MM.1S (cell line): ENCODE data around the gene HMGB1.

ENCODE experiments used
- DNase-seq: peaks from one replicate; pipeline ENCODE4 v3.0.0-alpha.2; 2015
- H2AFZ ChIP-seq: fragments of 300-600 bp; sonication (generic); 2 replicates; pipeline ENCODE4 v1.6.0; 2016; ENCODE audit warnings: antibody characterized with exemption, low read length
- H3F3A ChIP-seq: fragments of 300-600 bp; sonication (generic); 2 replicates; pipeline ENCODE4 v1.6.1; 2016; ENCODE audit warnings: mild to moderate bottlenecking, antibody characterized with exemption, low read length, moderate library complexity, mixed read lengths; ENCODE audit not compliant: insufficient read depth
- H3K27ac ChIP-seq: fragments of 300-600 bp; sonication (generic); 2 replicates; pipeline ENCODE4 v1.5.1; 2016; ENCODE audit warnings: mild to moderate bottlenecking, low read length
- H3K27me3 ChIP-seq: fragments of 300-600 bp; sonication (generic); replicated peaks from 2 replicates; pipeline ENCODE4 v1.6.0; 2016; ENCODE audit warnings: low read length; ENCODE audit not compliant: insufficient read depth
- H3K36me3 ChIP-seq: fragments of 300-600 bp; sonication (generic); replicated peaks from 2 replicates; pipeline ENCODE4 v1.6.1; 2016; ENCODE audit warnings: mild to moderate bottlenecking, low read length, mixed read lengths; ENCODE audit not compliant: insufficient read depth
- H3K4me1 ChIP-seq: fragments of 300-600 bp; sonication (generic); 2 replicates; pipeline ENCODE4 v1.6.1; 2016; ENCODE audit warnings: low read length, mixed read lengths
- H3K4me2 ChIP-seq: fragments of 300-600 bp; sonication (generic); 2 replicates; pipeline ENCODE4 v1.6.0; 2016; ENCODE audit warnings: low read depth, low read length
- H3K4me3 ChIP-seq: fragments of 300-600 bp; sonication (generic); 2 replicates; pipeline ENCODE4 v1.5.1; 2016; ENCODE audit warnings: low read length, mixed read lengths
- H3K79me2 ChIP-seq: fragments of 300-600 bp; sonication (generic); 2 replicates; pipeline ENCODE4 v1.6.1; 2016; ENCODE audit warnings: mixed run types, low read length, mixed read lengths
- H3K9ac ChIP-seq: fragments of 300-600 bp; sonication (generic); 2 replicates; pipeline ENCODE4 v1.6.1; 2016; ENCODE audit warnings: low read length, mixed read lengths
- H3K9me2 ChIP-seq: fragments of 300-600 bp; sonication (generic); replicated peaks from 2 replicates; pipeline ENCODE4 v1.6.1; 2016; ENCODE audit warnings: mild to moderate bottlenecking, low read length, mixed read lengths; ENCODE audit not compliant: insufficient read depth
- H3K9me3 ChIP-seq: fragments of 300-600 bp; sonication (generic); replicated peaks from 2 replicates; pipeline ENCODE4 v1.6.1; 2016; ENCODE audit warnings: mild to moderate bottlenecking, low read length, mixed read lengths; ENCODE audit not compliant: insufficient read depth
- H4K20me1 ChIP-seq: fragments of 300-600 bp; sonication (generic); 2 replicates; pipeline ENCODE4 v1.6.1; 2016; ENCODE audit warnings: mild to moderate bottlenecking, low read length, moderate library complexity, mixed read lengths; ENCODE audit not compliant: insufficient read depth
- CTCF ChIP-seq: fragments of 300-600 bp; sonication (generic); IDR thresholded peaks from 2 replicates; pipeline ENCODE4 v1.5.1; 2016; ENCODE audit warnings: antibody characterized with exemption, low read length, mixed read lengths
- EZH2 ChIP-seq: fragments of 300-600 bp; sonication (generic); optimal IDR thresholded peaks from 2 replicates; pipeline ENCODE3; 2017; ENCODE audit warnings: low read depth, mild to moderate bottlenecking, antibody characterized with exemption, low read length, mixed read lengths
- EZH2phosphoT487 ChIP-seq: fragments of 300-600 bp; sonication (generic); IDR thresholded peaks from 2 replicates; pipeline ENCODE4 v1.6.1; 2018; ENCODE audit warnings: antibody characterized with exemption, low read length

HMGB1 gene

GRCh38 chr13:30477346-30478195, 11.8 kb upstream of the HMGB1 start:
- Histone ChIP-seq H3K27me3 (no peaks in the 10 kb centered on the region), H3K27ac (no peak overlapping the region; the same call in 1 of the 2 replicates), H3K9me2 (no peaks in the 10 kb centered on the region), H4K20me1 (no peaks in the 10 kb centered on the region), H3K9ac (no peak overlapping the region), H2AFZ (peak overlapping the region; percentile 27; the same call in 1 of the 2 replicates), H3K4me2 (no peak overlapping the region), H3K4me3 (no peak overlapping the region), H3F3A (no peaks in the 10 kb centered on the region), H3K79me2 (no peaks in the 10 kb centered on the region), H3K4me1 (0 out of 2 replicates have a peak, but pooled peaks cover 3% of the 10 kb centered on the region), H3K9me3 (no peaks in the 10 kb centered on the region), H3K36me3 (no peaks in the 10 kb centered on the region)
- DNase-seq = no peak
- TF ChIP-seq EZH2 = no peak
- no peak for TF ChIP-seq EZH2phosphoT487
- TF ChIP-seq CTCF = no peak

GRCh38 chr13:30473675-30474074, 7.9 kb upstream of the HMGB1 start:
- H3F3A ChIP-seq = no peaks in the 10 kb centered on the region
- H3K36me3 ChIP-seq = no peaks in the 10 kb centered on the region
- no peak overlapping the region for H3K27ac ChIP-seq
- H3K9me2 ChIP-seq = no peaks in the 10 kb centered on the region
- H3K4me1 ChIP-seq = 0 out of 2 replicates have a peak, but pooled peaks cover 3% of the 10 kb centered on the region
- no peak overlapping the region for H3K9ac ChIP-seq
- H3K4me3 ChIP-seq = no peak overlapping the region
- no peaks in the 10 kb centered on the region for H3K79me2 ChIP-seq
- no peak overlapping the region for H3K4me2 ChIP-seq
- H3K9me3 ChIP-seq = no peaks in the 10 kb centered on the region
- no peak overlapping the region for H2AFZ ChIP-seq
- H4K20me1 ChIP-seq = no peaks in the 10 kb centered on the region
- TF ChIP-seq CTCF = no peak
- TF ChIP-seq EZH2phosphoT487 = no peak
- TF ChIP-seq EZH2 = no peak
- DNase-seq = no peak
- H3K27me3 ChIP-seq = no peaks in the 10 kb centered on the region

GRCh38 chr13:30466841-30467252, 1.1 kb upstream of the HMGB1 start:
- Histone ChIP-seq H3K9ac (peak overlapping the region; percentile 88), H4K20me1 (no peaks in the 10 kb centered on the region), H2AFZ (no peak overlapping the region), H3K4me2 (peak overlapping the region; percentile 71), H3K9me3 (no peaks in the 10 kb centered on the region), H3F3A (peaks cover 21% of the 10 kb centered on the region), H3K4me1 (peaks cover 7% of the 10 kb centered on the region; the same call in 1 of the 2 replicates), H3K27me3 (no peaks in the 10 kb centered on the region), H3K9me2 (no peaks in the 10 kb centered on the region), H3K27ac (peak overlapping the region; percentile 92), H3K79me2 (peaks cover 24% of the 10 kb centered on the region), H3K4me3 (peak overlapping the region; percentile 55), H3K36me3 (peaks cover 3% of the 10 kb centered on the region; the same call in 1 of the 2 replicates)
- peak; percentile 72 for DNase-seq
- TF ChIP-seq CTCF (no peak), EZH2 (no peak), EZH2phosphoT487 (no peak)
